HepG2 (cell line): ENCODE measurements around the gene CAST. TPM values are rescaled to one million over a fixed set of nuclear protein-coding genes. Genes with fewer than 3 reads are reported as not detected.

Experiments used
- ATAC-seq: fragments of 200-7000 bp; cut with Tn5 transposase; 3 replicates; pipeline ENCODE4 v1.9.1; 2020; ENCODE audit warnings: mild to moderate bottlenecking, moderate library complexity
- BruUV-seq: library from RNA; stranded (reverse); fragments of 400-500 nt; replicated peaks from 2 replicates; lab custom pipeline; 2021; lab: Mats Ljungman, UMichigan
- CTCF ChIA-PET: fragments of 300-600 bp; formaldehyde crosslinking; extraction: SDS; loops from one replicate; lab custom pipeline; 2021; ENCODE audit warnings: low total read pairs, inconsistent platforms, low intra/inter-chr PET ratio; lab: Yijun Ruan, JAX
- POLR2A ChIA-PET: fragments of 350-600 bp; sonication (Branson Sonifier 250); formaldehyde crosslinking; loops from one replicate; lab custom pipeline; 2020; ENCODE audit warnings: antibody characterized with exemption, inconsistent platforms; lab: Yijun Ruan, JAX
- DNase-seq: peaks from one replicate; pipeline ENCODE4 v3.0.0-alpha.2; 2015; ENCODE audit warnings: low spot score
- FAIRE-seq: peaks from 3 replicates; lab custom pipeline; 2011; peaks lifted over from hg19 to GRCh38; lab: Jason Lieb, UNC
- H2AFZ ChIP-seq: one replicate; pipeline ENCODE4 v1.6.1; 2011; ENCODE audit warnings: low read length, inconsistent platforms
- H3K27ac ChIP-seq: fragments of 300-600 bp; 3 replicates; pipeline ENCODE4 v1.8.0; 2011; ENCODE audit warnings: mixed run types, mild to moderate bottlenecking, mixed read lengths, low read length, inconsistent platforms; ENCODE audit not compliant: insufficient read depth; ENCODE audit errors: extremely low read length
- H3K27me3 ChIP-seq, 2 experiments: fragments of 200-600 bp in 1 of 2; 2 replicates in 1 of 2; 3 replicates in 1 of 2; pipeline versions ENCODE4 v1.6.0 to v1.8.0; 2011; ENCODE audit warnings: low read length in 2 of 2, mild to moderate bottlenecking in 2 of 2, moderate library complexity in 2 of 2, inconsistent platforms in 1 of 2; ENCODE audit not compliant: insufficient read depth in 2 of 2, control insufficient read depth in 1 of 2
- H3K36me3 ChIP-seq, 2 experiments: fragments of 200-600 bp in 1 of 2; replicated peaks in 1 of 2; 2 replicates in 1 of 2; 3 replicates in 1 of 2; pipeline versions ENCODE4 v1.5.1 to v1.8.0; 2011; ENCODE audit warnings: low read length in 2 of 2, inconsistent platforms in 1 of 2; ENCODE audit not compliant: insufficient read depth in 2 of 2, control insufficient read depth in 1 of 2
- H3K4me1 ChIP-seq: 2 replicates; pipeline ENCODE4 v1.5.1; 2012; ENCODE audit warnings: low read length, inconsistent platforms; ENCODE audit not compliant: insufficient read depth
- H3K4me2 ChIP-seq: 2 replicates; pipeline ENCODE4 v1.6.0; 2011; ENCODE audit warnings: low read depth, low read length, inconsistent platforms
- H3K4me3 ChIP-seq, 3 experiments: fragments of 200-600 bp in 1 of 3; sonication (generic), shearing (Covaris generic) in 1 of 3; replicated peaks in 1 of 3; 2 replicates each; pipeline ENCODE4 v1.5.1; 2011 to 2016; ENCODE audit warnings: low read length in 3 of 3, inconsistent platforms in 2 of 3, low read depth in 2 of 3, mild to moderate bottlenecking in 2 of 3, control low read depth in 1 of 3, mixed read lengths in 1 of 3; ENCODE audit not compliant: insufficient read depth in 1 of 3
- H3K79me2 ChIP-seq: one replicate; pipeline ENCODE4 v1.6.1; 2011; ENCODE audit warnings: low read length, inconsistent platforms; ENCODE audit not compliant: insufficient read depth
- H3K9ac ChIP-seq: 2 replicates; pipeline ENCODE4 v1.6.0; 2011; ENCODE audit warnings: mild to moderate bottlenecking, low read depth, low read length, inconsistent platforms; ENCODE audit not compliant: insufficient read depth
- H3K9me3 ChIP-seq: 2 replicates; pipeline ENCODE4 v1.5.1; 2012; ENCODE audit warnings: mild to moderate bottlenecking, low read length
- H4K20me1 ChIP-seq: 2 replicates; pipeline ENCODE4 v1.6.0; 2011; ENCODE audit warnings: inconsistent platforms, mild to moderate bottlenecking, low read length, moderate library complexity; ENCODE audit not compliant: insufficient read depth
- CREBL2 ChIP-seq: sonication (generic); formaldehyde crosslinking; IDR thresholded peaks from 2 replicates; pipeline ENCODE4 v1.8.1; 2023; ENCODE audit warnings: missing genetic modification reagents, mild to moderate bottlenecking, borderline replicate concordance
- GATA4 ChIP-seq: sonication (generic); IDR thresholded peaks from 2 replicates; pipeline ENCODE4 v1.6.1; 2016; ENCODE audit warnings: antibody characterized with exemption, low read depth, borderline replicate concordance
- MIXL1 ChIP-seq: IDR thresholded peaks from 2 replicates; pipeline ENCODE4 v1.6.1; 2016
- PAX8 ChIP-seq: sonication (generic); formaldehyde crosslinking; IDR thresholded peaks from 2 replicates; pipeline ENCODE4 v1.8.0; 2022; ENCODE audit warnings: mild to moderate bottlenecking, missing genetic modification reagents, borderline replicate concordance
- POLR2AphosphoS5 ChIP-seq: IDR thresholded peaks from 2 replicates; pipeline ENCODE4 v1.6.1; 2012; ENCODE audit warnings: low read depth, low read length
- RCOR2 ChIP-seq: IDR thresholded peaks from 2 replicates; pipeline ENCODE4 v1.6.1; 2016; ENCODE audit warnings: missing biosample characterization, missing genetic modification reagents
- SIN3A ChIP-seq: IDR thresholded peaks from 2 replicates; pipeline ENCODE4 v1.6.1; 2011; ENCODE audit warnings: low read depth, mild to moderate bottlenecking, control low read depth, low read length, borderline replicate concordance
- STAG1 ChIP-seq: sonication (generic); formaldehyde crosslinking; IDR thresholded peaks from 2 replicates; pipeline ENCODE4 v1.4.0; 2020; ENCODE audit warnings: missing genetic modification reagents
- TCF12 ChIP-seq, 2 experiments: fragments of 450-650 bp in 1 of 2; sonication (generic) in 1 of 2; formaldehyde crosslinking in 1 of 2; IDR thresholded peaks; 2 replicates each; pipeline versions ENCODE4 v1.6.1 to v1.8.0; 2017 to 2022; ENCODE audit warnings: antibody characterized with exemption in 1 of 2, mild to moderate bottlenecking in 1 of 2, missing genetic modification reagents in 1 of 2, moderate library complexity in 1 of 2
- ZNF362 ChIP-seq: sonication (generic); formaldehyde crosslinking; IDR thresholded peaks from 2 replicates; pipeline ENCODE4 v1.4.0; 2020; ENCODE audit warnings: missing genetic modification reagents, mild to moderate bottlenecking, borderline replicate concordance
- ZSCAN5A ChIP-seq: sonication (generic); formaldehyde crosslinking; IDR thresholded peaks from 2 replicates; pipeline ENCODE4 v1.8.0; 2022; ENCODE audit warnings: mild to moderate bottlenecking, missing genetic modification reagents, borderline replicate concordance
- WGBS: methylation state at CpG from one replicate; pipeline ENCODE4 v1.1.6; 2017; ENCODE audit warnings: low lambda C conversion rate; 5-methylcytosine and 5-hydroxymethylcytosine counted together
- in situ Hi-C: cut with HindIII; loops from 2 replicates; pipeline ENCODE4 v1.10.0; 2017; ENCODE audit warnings: low pct_unique_long_range_greater_than_20kb; ENCODE audit not compliant: extremely low pct_ligation_motif_present
- intact Hi-C: fragments of 100-400 bp; cut with micrococcal nuclease; formaldehyde crosslinking; loops from one replicate; pipeline ENCODE4 v1.10.0; 2022; ENCODE audit not compliant: unreplicated experiment
- polyA plus RNA-seq, 8 experiments: library from polyadenylated mRNA; depleted of rRNA in 3 of 8; stranded (reverse) in 7 of 8; unstranded in 1 of 8; fragments of >200 nt; fragmentation: Illumina TruSeq in 4 of 8; extraction: Trizol in 4 of 8; gene quantifications; 2 replicates each; pipeline versions ENCODE4 v1.2.1 to v1.2.3, GENCODE V29; 2011 to 2016; ENCODE audit warnings: low read depth in 4 of 8, missing spikeins in 1 of 8, mixed read lengths in 1 of 8; ENCODE audit not compliant: insufficient read depth in 1 of 8
- total RNA-seq, 5 experiments: library from RNA; depleted of rRNA; stranded (reverse); fragments of >200 nt; fragmentation: Illumina TruSeq; extraction: Trizol; gene quantifications; 2 replicates each; pipeline ENCODE4 v1.2.3, GENCODE V29; 2016; ENCODE audit warnings: low read depth in 1 of 5

Gene CAST
- total and polyA plus RNA-seq, 2 of the 13 experiments (the other 11 are each of a cell fraction or from before 2014, with no cell fraction given), result 42.1 to 67.6 TPM

GRCh38 chr5:96751203-96752169 lies 89.3 kb downstream of the CAST start:
- FAIRE-seq, result no peak
- DNase-seq, result no peak
- WGBS, result 92% methylated on average over 6 of the region's 6 CpGs
- Histone ChIP-seq H2AFZ (no peak overlapping the region), H3K27me3 (no peaks in the 10 kb centered on the region), H3K9me3 (no peaks in the 10 kb centered on the region), H3K9ac (no peak overlapping the region), H3K4me2 (no peak overlapping the region), H3K4me1 (no peaks in the 10 kb centered on the region), H3K36me3 (peaks cover 11 to 44% of the 10 kb centered on the region in 2 experiments; a peak in 4 of 5 replicates), H3K27ac (no peak overlapping the region), H3K79me2 (no peaks in the 10 kb centered on the region), H4K20me1 (no peaks in the 10 kb centered on the region), H3K4me3 (no peak overlapping the region)
- no peak for ATAC-seq
- in situ Hi-C loops, result loop anchor here (5.0 kb wide), 1 partner anchor 411 kb away; no protein-coding TSS in a partner anchor
- no TSS peak for BruUV-seq
- no peak for TF ChIP-seq GATA4
- no peak for TF ChIP-seq TCF12 (IDR thresholded peaks at IDR 0.05)
- TF ChIP-seq TCF12 (CRISPR knock-in tag; IDR thresholded peaks at IDR 0.05), result no peak
- CTCF ChIA-PET, result interaction anchor here (1.1 to 3.0 kb wide), 3 partner anchors 150 to 783 kb away, joined by 3 to 30 read pairs (median 3); no protein-coding TSS in a partner anchor
- intact Hi-C loops, result loop anchor here (1.0 kb wide), 1 partner anchor 412 kb away; no protein-coding TSS in a partner anchor
- POLR2A ChIA-PET, result interaction anchor here (0.6 kb wide), 1 partner anchor 56 kb away, joined by 3 read pairs; the partner anchor contains the start of gene ERAP1

GRCh38 chr5:96752341-96753016 lies 90.3 kb downstream of the CAST start:
- peaks cover 13 to 49% of the 10 kb centered on the region in 2 experiments; a peak in 4 of 5 replicates for H3K36me3 ChIP-seq
- in situ Hi-C loops, result loop anchor here (5.0 kb wide), 1 partner anchor 410 kb away; no protein-coding TSS in a partner anchor
- no peaks in the 10 kb centered on the region for H3K79me2 ChIP-seq
- no peaks in the 10 kb centered on the region for H3K4me1 ChIP-seq
- H3K27me3 ChIP-seq, result no peaks in the 10 kb centered on the region
- no peak overlapping the region for H2AFZ ChIP-seq
- FAIRE-seq, result peak; percentile 18
- H3K4me3 ChIP-seq, result no peak overlapping the region
- CTCF ChIA-PET, result interaction anchor here (1.1 to 3.0 kb wide), 3 partner anchors 149 to 782 kb away, joined by 3 to 30 read pairs (median 3); no protein-coding TSS in a partner anchor
- H3K27ac ChIP-seq, result no peak overlapping the region
- ATAC-seq, result peak; percentile 29; the same call in 1 of the 3 replicates
- peak; percentile 65 for DNase-seq
- POLR2A ChIA-PET, result interaction anchor here (0.6 to 0.9 kb wide), 3 partner anchors 55 to 412 kb away, joined by 3 to 4 read pairs (median 3); partner anchors contain the start of gene ERAP1
- no TSS peak for BruUV-seq
- intact Hi-C loops, result loop anchor here (1.0 kb wide), 1 partner anchor 411 kb away; no protein-coding TSS in a partner anchor
- H3K4me2 ChIP-seq, result no peak overlapping the region
- H4K20me1 ChIP-seq, result no peaks in the 10 kb centered on the region
- no peak overlapping the region for H3K9ac ChIP-seq
- H3K9me3 ChIP-seq, result no peaks in the 10 kb centered on the region
- TF ChIP-seq CREBL2 (no peak), SIN3A (no peak), ZNF362 (CRISPR knock-in tag) (peak; percentile 84), ZSCAN5A (CRISPR knock-in tag) (no peak), PAX8 (CRISPR knock-in tag) (no peak), POLR2AphosphoS5 (no peak), STAG1 (peak; percentile 62), RCOR2 (no peak), MIXL1 (CRISPR knock-in tag) (no peak)
